Hippocampal formation (tissue), 2 donors: ENCODE results near the gene UPF2.
"Not testable (repeated sequence)": the region's sequence is repeated elsewhere in the genome, so short reads cannot be mapped to it uniquely, and the experiment has no call there.

Source experiments
- DNase-seq, 2 donors: peaks; one replicate each; lab custom pipeline; 2025; lab: John Stamatoyannopoulos, UW

The UPF2 gene

DNA sequence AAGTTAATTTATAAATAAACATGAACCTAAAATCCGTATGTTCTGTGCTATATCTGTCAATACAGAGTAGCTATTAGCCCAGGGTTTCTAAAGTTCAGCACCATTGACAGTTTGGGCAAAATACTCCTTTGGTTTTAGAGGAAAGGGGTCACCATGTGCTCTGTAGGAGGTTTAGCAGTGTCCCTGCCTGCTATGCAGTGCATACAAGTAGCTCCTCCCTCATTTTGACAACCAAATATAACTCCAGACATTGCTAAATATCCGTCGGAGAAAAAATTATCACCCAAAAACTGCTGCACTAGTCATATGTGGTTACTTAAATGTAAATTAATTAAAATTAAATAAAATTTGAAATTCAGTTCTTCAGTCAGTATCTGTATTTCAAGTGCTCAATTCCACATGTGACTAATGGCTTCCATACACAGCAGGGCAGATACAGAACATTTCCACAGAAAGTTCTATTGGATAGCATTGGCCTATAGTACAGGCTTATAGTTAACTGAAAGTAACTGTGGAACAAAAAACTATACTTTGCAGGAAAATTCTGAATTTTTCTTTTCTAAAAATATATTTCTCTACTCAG lies 6.4 kb downstream of the UPF2 start:
- DNase-seq: no peak

DNA sequence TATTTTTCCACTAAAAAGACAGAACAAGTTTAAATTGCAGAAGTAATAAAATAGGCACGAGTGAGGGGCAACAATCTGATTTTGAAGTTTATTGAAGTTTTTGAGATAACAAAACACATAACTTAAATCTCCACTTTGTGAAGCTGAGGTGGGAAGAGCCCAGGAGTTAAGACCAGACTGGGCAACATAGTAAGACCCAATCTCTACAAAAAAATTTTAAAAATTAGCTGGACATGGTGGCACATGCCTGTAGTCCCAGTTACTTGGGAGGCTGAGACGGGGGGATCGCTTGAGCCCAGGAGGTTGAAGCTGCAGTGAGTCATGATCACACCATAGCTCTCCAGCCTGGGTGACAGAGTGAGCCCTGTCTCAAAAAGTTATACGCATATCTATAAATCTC lies 11.2 kb downstream of the UPF2 start:
- DNase-seq: no peak

DNA sequence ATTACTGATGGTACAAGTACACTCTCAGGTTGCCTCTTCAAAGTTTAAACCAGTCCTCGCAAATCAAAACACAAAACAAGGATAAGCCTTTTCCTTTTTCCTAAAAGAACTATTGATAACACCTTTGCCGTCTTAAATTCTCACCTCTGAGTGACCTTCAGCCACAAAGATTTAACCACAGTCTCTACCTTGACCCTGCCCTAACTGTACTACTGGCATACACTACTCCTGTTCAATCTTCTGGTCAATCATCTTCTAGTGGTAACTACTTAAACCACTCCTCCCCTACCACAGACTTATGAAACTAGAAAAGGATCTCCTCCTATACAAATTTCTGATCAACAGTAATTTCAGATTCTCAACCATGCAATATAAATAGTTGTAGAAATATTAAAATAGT lies 15.1 kb downstream of the UPF2 start:
- no peak for DNase-seq

DNA sequence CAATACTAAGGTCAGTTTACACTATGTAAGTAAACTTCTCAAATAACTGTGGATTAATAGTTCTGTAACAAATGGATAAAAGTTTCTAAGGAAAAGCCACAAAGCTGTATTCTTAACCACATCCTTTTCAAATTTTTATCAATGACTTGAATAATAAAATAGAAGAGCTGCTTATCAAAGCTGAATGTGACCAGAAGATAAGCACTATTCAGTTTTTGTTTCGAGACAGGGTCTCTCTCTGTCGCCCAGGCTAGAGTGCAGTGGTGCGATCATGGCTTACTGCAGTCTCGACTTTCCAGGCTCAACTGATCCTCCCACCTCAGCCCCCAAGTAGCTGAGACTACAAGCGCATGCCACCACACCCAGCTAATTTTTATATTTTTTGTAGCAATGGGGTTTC lies 17.0 kb downstream of the UPF2 start:
- DNase-seq: no peak

DNA sequence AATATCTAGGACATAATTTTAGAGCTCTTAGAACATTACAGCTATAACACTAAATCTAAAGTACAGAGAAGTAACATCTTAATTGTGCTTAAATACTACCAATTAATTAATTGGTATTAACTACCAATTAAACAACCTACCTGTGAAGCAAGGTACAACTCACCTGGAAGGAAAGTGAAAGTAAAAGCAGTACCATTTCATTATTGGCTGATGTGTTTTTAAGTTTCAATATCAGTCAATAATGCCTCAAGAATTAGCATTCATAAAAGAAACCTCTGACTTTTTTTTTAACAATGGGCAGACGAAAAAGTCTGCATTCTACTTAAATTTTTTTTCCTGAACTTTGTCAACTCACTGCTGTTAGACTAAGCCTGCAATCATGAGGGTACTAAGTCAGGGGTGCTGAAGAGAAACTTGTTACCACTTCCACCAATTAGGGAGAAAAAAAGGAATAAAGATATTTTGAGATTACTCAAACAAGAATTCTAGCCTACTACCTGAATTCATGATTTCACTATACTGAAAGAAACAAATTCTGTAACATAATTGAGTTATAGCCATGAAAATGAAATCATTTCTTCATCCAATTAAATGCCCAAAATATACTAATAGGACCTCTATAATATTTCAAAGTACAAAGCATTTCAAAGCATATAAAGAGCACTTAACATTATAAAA lies 19.9 kb downstream of the UPF2 start:
- no peak for DNase-seq

DNA sequence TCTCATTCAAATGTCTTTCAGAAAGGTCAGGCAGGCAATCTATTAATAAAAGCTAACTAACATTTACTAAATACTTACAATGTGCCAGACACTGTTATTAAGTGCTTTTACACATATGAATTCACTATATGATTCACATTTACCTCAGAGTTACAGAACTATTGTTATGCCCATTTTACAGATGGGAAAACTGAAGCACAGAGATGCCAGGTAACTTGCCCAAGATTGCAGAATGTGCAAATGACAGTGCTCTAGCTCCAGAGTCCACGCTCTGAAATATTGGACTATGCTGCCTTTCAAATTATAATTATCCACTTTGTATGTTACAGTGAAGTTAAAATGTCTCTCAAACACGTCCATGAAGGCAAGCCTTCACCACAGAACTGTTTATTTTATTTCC lies 22.0 kb downstream of the UPF2 start:
- no peak for DNase-seq

DNA sequence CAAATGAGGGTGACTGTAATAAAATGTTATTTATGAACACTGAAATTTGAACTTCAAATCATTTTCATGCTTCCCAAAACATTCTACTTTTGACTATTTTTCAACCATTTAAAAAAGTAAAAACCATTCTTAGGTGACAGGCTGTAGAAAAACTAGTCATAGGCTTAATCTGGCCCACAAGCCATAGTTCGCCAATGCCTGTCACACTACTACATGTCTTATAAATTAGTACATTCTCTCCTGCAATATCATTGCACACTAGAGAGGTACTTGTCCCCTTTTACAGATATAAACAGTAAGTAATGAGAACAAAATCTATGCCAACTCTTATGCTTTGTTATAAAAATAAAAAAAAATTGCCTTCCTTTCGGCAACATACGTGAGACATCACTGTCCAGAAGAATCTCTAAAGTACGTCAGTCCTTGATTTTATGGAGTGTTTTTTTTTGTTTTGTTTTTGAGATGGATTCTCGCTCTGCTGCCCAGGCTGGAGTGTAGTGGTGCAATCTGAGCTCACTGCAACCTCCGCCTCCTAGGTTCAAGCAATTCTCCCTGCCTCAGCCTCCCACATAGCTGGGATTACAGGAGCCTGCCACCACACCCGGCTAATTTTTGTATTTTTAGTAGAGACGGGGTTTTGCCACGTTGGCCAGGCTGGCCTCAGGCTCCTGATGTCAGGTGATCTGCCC lies 23.2 kb downstream of the UPF2 start:
- DNase-seq: no peak

DNA sequence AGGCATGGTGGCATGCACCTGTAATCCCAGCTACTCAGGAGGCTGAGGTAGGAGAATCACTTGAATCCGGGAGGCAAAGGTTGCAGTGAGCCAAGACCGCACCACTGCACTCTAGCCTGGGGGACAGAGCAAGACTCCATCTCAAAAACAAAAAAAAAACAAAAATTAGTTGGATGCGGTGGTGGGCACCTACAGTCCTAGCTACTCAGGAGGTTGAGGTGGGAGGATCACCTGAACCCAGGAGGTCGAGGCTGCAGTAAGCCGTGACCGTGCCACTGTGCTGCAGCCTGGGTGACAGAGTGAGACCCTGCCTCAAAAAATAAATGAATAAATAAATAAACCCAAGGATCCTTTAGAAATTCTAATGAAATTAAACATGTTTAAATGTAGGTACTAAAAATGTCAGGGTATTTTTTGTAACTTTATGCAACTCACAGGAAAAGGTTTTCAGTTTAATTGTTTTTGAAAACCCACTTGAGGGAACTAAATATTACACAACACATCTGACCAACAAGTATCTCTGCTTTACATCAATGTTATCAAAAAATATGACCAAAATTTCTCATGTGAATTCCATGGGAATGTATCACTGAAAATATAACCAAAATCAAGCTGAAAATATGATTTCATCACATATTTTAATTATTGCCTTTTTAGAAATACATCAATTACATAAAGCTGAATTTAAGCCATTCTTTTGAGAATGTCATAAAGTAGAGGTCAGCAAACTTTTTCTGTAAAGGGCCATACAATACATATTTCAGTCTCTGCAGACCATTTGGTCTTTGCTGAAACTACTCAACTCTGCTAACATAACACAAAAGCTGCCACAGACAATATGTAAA lies 23.9 kb downstream of the UPF2 start:
- no peak for DNase-seq

DNA sequence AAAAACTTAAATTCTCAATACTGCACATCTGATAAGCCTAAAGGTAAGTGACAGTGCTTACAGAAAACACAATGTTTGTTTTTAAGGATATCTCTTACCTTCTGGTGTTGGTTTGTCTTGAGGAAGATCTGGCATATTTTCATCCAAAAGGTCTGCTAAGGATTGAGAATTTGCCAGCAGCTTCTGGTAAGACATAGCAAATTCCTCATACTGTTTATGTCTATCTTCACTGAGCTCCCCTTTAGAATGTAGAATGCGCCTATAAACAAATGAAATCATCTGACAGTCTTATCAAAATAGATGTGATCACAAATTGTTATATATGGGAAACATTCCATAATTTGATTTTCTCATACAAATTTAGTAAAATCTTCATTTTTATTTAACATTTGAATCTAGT lies 28.7 kb downstream of the UPF2 start:
- no peak for DNase-seq

DNA sequence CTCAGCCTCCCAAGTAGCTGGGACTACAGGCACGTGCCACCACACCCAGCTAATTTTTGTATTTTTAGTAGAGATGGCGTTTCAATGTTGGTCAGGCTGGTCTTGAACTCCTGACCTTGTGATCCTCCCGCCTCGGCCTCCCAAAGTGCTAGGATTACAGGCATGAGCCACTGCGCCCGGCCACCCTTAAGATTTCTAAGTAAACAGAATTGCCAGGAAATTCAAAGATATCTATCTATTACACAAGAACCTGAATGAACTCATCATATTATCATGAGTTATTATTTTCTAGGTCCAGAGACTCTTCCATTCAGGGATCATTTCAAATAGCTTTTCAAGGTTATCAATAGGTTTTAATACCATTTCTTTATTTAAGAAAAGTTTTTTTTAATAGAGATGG lies 29.2 kb downstream of the UPF2 start:
- not testable (repeated sequence) for DNase-seq

DNA sequence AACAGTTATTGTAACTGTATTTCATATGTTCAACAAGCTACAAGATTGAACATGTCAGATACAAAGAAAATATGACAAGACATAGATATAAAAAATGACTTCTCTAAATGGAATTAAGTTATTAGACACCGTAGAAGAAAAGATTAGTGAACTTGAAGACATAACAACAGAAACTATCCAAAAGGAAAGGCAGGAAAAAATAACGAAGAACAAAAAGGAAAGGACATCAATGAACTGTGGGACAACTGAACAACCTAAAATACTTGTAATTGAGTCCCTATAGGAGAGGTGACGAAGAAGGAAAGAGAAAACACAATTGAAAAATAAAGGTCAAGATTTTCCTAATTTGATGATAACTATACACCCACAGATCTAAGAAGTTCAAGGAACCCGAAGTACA lies 32.3 kb downstream of the UPF2 start:
- no peak for DNase-seq

DNA sequence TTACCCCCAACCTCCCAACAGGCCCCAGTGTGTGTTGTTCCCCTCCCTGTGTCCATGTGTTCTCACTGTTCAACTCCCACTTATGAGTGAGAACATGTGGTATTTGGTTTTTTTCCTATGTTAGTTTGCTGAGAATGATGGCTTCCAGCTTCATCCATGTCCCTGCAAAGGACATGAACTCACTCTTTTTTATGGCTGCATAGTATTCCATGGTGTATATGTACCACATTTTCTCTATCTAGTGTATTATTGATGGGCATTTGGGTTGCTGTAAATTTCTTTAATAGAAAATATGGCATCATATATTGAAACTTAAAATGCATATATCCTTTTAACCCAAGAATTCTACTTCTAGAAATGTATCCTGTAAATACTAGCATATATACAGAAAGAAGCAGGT lies 33.8 kb downstream of the UPF2 start:
- DNase-seq: not testable (repeated sequence)

DNA sequence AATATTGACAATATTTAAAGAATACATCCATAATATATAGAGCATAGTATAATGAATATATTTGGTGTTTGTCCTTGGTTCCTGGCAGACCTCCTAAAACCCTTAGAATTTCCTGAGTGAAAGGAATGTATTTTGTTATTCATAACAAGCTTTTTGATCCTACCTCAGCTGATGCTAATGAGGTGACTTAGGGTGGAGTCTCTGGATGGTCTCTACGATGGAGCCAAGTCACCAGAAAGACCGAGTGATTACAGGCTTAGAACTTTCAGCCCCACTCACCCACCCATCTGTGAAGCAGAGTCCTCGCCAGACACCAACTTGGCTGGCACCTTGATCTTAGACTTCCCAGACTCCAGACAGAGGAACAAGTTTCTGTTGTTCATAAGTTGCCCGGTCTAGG lies 35.9 kb downstream of the UPF2 start:
- no peak for DNase-seq

DNA sequence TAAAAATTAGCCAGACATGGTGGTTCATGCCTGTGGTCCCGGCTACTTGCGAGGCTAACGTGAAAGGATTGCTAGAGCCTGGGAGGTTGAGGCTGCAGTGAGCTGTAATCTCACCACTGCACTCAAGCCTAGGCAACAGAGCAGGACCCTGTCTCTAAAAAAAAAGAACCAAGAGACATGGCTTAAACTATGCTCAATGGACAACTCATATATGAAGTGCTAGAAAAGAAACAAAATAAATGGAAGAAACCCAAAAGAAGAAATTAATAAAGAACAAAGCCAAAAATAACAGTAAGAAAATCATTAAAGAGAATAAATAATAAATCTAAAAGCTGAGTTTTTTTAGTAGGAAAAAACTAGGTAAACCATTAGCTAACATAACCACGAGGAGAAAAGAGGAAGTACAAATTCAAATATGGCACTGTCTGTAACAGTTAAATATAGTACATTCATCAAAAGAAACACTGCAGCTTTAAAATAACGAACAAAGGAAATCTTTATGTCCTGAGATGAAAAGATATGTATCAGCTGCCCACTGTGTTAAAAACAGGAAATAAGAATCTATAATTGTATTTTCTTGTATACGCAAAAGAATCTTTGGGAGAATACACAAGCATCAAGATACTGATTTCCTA lies 48.7 kb downstream of the UPF2 start:
- no peak for DNase-seq

DNA sequence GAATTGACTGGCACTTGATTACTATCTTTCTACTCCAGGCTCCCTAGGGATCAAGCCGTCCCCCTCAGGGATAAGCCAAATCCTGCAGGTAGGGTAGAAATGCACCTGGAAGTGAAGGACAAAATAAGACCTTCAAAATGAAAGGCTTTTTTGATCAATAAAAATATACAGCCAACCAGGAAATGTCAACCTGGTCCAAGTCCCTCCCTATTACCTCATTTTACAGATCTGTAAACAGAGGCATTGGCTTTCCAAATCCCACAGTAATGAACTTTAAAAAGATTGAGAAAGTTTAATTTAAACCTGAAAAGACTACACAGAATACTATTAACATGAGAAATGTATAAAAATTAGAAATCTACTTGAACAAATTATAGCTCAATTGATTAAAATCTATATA lies 53.7 kb downstream of the UPF2 start:
- DNase-seq: no peak

DNA sequence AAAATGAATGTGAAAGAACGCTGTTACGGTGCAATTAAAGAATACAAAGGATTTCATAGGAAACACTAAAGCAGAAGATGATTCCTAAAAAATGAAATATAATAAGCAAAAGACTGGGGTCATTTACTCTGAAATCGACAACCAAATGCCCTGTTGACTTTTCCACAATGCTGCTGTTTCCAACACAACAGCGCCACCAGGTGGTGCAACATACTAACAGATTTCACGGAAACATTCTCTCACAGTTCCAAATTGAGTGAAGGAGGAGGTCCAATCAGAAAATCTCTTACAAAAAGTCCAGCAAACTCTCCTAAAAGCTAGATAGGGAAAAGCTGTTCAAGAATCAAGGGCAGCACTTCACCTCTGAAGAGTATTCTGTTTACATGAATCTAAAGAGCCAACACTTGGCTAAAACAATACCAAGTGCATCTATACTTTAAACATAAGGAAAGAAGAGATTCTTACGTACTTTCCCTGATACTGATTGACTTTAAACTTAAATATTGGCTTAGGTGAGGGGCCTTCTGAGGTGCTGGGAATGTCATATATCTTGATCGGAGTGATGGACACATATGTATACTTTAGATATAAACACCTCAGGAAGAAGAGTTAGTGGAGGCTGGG lies 55.9 kb downstream of the UPF2 start:
- DNase-seq: peak; percentile 55 to 66

DNA sequence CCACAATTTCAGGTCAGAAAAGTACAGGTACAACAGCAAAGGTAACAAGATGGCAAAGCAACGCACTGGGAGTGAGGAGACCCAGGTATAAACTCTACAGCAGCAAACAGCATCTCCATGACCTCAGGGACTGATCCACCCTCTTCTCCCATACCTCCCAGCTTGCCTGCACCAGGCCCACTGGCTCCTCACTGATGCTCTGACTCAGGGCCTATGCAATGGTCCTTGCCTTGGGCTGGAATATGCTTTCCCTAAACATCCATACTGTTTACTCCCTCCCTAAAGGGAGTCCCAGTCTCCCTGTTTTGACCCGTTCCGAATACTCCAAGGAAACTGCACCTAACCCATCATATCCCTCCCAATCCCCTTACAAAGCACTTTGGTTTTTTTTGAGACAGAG lies 60.4 kb downstream of the UPF2 start:
- no peak for DNase-seq

DNA sequence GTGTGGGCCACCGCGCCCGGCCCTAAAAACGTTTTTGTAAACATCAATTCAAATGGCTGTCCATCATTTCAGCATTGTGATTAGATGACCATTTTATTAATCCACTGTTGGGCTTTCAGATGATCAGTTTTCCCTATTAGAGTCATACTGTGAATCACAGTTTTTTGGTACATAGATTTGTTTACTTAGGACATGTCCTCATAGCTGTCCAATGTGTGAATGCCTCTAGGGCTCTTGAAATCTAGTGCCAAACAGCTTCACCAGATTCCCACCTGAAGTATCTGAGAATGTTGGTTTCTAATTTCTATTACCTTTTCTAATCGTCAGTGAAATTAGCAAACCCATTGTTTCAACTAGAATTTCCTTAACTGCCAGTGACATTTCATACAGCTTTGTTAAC lies 66.8 kb downstream of the UPF2 start:
- DNase-seq: no peak

DNA sequence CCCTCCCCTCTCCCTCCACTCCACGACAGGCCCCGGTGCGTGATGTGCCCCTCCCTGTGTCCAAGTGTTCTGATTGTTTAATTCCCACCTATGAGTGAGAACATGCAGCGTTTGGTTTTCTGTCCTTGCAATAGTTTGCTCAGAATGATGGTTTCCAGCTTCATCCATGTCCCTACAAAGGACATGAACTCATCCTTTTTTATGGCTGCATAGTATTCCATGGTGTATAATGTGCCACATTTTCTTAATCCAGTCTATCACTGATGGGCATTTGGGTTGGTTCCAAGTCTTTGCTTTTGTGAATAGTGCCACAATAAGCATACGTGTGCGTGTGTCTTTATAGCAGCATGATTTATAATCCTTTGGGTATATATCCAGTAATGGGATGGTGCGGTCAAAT lies 70.1 kb downstream of the UPF2 start:
- not testable (repeated sequence) for DNase-seq

DNA sequence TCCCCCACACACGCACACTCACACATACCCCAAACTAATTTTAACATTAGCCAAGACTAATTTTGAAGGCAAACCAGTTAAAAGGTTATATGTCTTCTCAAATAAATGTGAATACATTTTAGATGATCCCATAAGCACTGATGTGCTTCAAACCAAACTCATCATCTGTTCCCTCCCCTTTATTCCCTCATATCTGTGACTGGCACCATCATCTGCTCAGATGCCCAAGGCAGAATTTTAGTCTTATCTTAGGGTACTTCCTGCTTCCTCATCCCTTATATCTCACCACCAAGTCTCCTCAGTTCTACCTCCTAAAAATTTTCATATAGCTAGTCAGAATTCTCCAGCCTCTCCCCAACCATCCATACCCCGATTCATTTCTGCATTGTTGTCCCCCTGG lies 80.4 kb downstream of the UPF2 start:
- DNase-seq: no peak

DNA sequence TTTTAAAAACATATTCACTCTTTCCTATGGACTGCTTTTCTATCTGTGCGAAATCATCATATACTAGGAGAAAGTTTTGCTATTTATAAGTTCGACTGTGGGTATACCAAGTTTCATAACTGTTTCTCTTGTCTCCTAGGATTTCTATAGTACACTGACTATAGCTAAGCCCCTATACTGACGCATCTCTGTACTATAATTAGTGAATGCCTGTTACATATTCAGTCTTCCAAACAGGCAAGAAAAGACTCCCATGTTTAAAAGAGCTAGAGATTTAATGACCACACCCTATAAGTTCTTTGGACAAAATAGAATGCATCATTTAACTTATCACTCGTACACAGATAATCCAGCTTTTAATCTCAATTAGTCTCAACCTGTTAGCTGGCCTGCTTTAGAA lies 80.8 kb downstream of the UPF2 start:
- no peak for DNase-seq

DNA sequence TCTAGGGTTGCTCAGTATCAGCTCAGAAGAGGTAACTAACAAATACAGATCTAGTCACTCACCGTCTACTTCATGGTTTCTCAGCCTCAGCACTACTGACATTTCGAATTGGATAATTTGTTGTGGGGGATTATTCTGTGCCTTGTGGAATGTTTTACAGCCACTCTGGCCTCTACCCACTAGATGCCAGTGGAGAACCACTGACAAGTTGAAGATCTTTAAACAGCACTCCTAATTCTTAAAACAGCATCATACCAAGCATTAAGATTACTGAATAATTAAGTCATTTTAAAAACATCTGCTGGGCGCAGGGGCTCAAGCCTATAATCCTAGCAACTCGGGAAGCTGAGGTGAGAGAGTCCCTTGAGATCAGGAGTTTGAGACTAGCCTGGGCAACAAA lies 82.6 kb downstream of the UPF2 start:
- no peak for DNase-seq
